Esophagus muscularis mucosa (tissue), 4 donors: ENCODE results near the gene MED26. TPM values are rescaled to one million over a fixed set of nuclear protein-coding genes. Genes with fewer than 3 reads are reported as not detected.
"Not testable (repeated sequence)": the region's sequence is repeated elsewhere in the genome, so short reads cannot be mapped to it uniquely, and the experiment has no call there.

Experiments
- DNase-seq: peaks from one replicate; pipeline ENCODE4 v3.0.0-alpha.2; 2017; ENCODE audit errors: extremely low spot score
- H3K27ac ChIP-seq, 4 donors: fragments of 200-600 bp; sonication (generic); replicated peaks in 1 of 4; 1 replicate in 3 of 4; 2 replicates in 1 of 4; pipeline ENCODE4 v1.5.1; 2016 to 2019; ENCODE audit warnings: mild to moderate bottlenecking in 1 of 4
- H3K27me3 ChIP-seq, 4 donors: fragments of 200-600 bp; sonication (generic); one replicate each; pipeline versions ENCODE4 v1.5.1 to v1.6.0; 2016 to 2019
- H3K36me3 ChIP-seq, 4 donors: fragments of 200-600 bp; sonication (generic); one replicate each; pipeline ENCODE4 v1.5.1; 2016 to 2019
- H3K4me1 ChIP-seq, 4 donors: fragments of 200-600 bp; sonication (generic); one replicate each; pipeline ENCODE4 v1.5.1; 2016 to 2019
- H3K4me3 ChIP-seq, 4 donors: fragments of 200-600 bp; sonication (generic); 1 replicate in 2 of 4; 2 replicates in 2 of 4; pipeline ENCODE4 v1.5.1; 2016 to 2019; ENCODE audit warnings: mild to moderate bottlenecking in 4 of 4, moderate library complexity in 1 of 4
- H3K9me3 ChIP-seq, 4 donors: fragments of 200-600 bp; sonication (generic); 1 replicate in 3 of 4; 2 replicates in 1 of 4; pipeline ENCODE4 v1.5.1; 2016 to 2019
- EP300 ChIP-seq: sonication (generic); formaldehyde crosslinking; IDR thresholded peaks from one replicate; pipeline ENCODE4 v1.6.1; 2017; ENCODE audit warnings: antibody characterized with exemption
- POLR2A ChIP-seq: fragments of 450-650 bp; IDR thresholded peaks from one replicate; pipeline ENCODE4 v1.6.1; 2017; ENCODE audit warnings: antibody characterized with exemption, moderate library complexity, mild to moderate bottlenecking, low read depth
- POLR2AphosphoS5 ChIP-seq, 2 donors: sonication (generic); formaldehyde crosslinking; IDR thresholded peaks; one replicate each; pipeline ENCODE4 v1.6.1; 2017; ENCODE audit warnings: antibody characterized with exemption in 2 of 2
- WGBS: methylation state at CpG from one replicate; pipeline ENCODE4 v1.1.5; 2018; 5-methylcytosine and 5-hydroxymethylcytosine counted together
- intact Hi-C: fragments of 100-400 bp; cut with DNase I; formaldehyde crosslinking; loops from one replicate; pipeline ENCODE4 v1.15.1; 2023
- total RNA-seq, 4 donors: library from RNA; depleted of rRNA; stranded (reverse); fragments of >200 nt; gene quantifications; one replicate each; pipeline versions ENCODE4 v1.1.0 to v1.2.1, GENCODE V29; 2016
- TF ChIP-seq, protein P1 (sequence below), 3 experiments: fragments of 200-600 bp in 2 of 3; fragments of 450-650 bp in 1 of 3; sonication (generic) in 2 of 3; IDR thresholded peaks; one replicate each; pipeline ENCODE4 v1.5.1; 2017 to 2019; ENCODE audit warnings: antibody characterized with exemption in 3 of 3, mild to moderate bottlenecking in 2 of 3, moderate library complexity in 1 of 3

MED26 gene, protein sequence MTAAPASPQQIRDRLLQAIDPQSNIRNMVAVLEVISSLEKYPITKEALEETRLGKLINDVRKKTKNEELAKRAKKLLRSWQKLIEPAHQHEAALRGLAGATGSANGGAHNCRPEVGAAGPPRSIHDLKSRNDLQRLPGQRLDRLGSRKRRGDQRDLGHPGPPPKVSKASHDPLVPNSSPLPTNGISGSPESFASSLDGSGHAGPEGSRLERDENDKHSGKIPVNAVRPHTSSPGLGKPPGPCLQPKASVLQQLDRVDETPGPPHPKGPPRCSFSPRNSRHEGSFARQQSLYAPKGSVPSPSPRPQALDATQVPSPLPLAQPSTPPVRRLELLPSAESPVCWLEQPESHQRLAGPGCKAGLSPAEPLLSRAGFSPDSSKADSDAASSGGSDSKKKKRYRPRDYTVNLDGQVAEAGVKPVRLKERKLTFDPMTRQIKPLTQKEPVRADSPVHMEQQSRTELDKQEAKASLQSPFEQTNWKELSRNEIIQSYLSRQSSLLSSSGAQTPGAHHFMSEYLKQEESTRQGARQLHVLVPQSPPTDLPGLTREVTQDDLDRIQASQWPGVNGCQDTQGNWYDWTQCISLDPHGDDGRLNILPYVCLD
- 10 to 100 TPM in 2 of 4 donors, 1 to 10 TPM in 2; 4.2 to 11.7 (median 8.8) TPM for total RNA-seq

GRCh38 chr19:16628183-16628983 is at the start of gene MED26:
TSS of gene MED26 (minus strand) at chr19:16628204. CDS start at chr19:16627943, 261 bp downstream.
- peak; percentile 98 for DNase-seq
- peak within 1 kb of the TSS; percentile 78 to 99 (median 95) for H3K4me3 ChIP-seq
- WGBS: 5% methylated on average over 11 of the region's 98 CpGs
- H3K27me3 ChIP-seq: no peaks in the 10 kb centered on the region
- H3K36me3 ChIP-seq: peaks cover 8 to 53% (median 33%) of the 10 kb centered on the region in 4 donors
- peaks cover 38 to 56% (median 51%) of the 10 kb centered on the region in 4 donors for H3K4me1 ChIP-seq
- H3K9me3 ChIP-seq: no peaks in the 10 kb centered on the region
- H3K27ac ChIP-seq: peak within 1 kb of the TSS; percentile 89 to 98 (median 97)
- intact Hi-C loops: loop anchor here (5.0 kb wide), 1 partner anchor 56 kb away; the partner anchor contains the start of gene SLC35E1
- TF ChIP-seq EP300: no peak
- peak; percentile 46 for TF ChIP-seq POLR2A
- TF ChIP-seq POLR2AphosphoS5 (IDR thresholded peaks at IDR 0.05): peak; percentile 92 to 94
- TF ChIP-seq, protein P1, sequence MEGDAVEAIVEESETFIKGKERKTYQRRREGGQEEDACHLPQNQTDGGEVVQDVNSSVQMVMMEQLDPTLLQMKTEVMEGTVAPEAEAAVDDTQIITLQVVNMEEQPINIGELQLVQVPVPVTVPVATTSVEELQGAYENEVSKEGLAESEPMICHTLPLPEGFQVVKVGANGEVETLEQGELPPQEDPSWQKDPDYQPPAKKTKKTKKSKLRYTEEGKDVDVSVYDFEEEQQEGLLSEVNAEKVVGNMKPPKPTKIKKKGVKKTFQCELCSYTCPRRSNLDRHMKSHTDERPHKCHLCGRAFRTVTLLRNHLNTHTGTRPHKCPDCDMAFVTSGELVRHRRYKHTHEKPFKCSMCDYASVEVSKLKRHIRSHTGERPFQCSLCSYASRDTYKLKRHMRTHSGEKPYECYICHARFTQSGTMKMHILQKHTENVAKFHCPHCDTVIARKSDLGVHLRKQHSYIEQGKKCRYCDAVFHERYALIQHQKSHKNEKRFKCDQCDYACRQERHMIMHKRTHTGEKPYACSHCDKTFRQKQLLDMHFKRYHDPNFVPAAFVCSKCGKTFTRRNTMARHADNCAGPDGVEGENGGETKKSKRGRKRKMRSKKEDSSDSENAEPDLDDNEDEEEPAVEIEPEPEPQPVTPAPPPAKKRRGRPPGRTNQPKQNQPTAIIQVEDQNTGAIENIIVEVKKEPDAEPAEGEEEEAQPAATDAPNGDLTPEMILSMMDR (IDR thresholded peaks at IDR 0.05): peak in 2 of 3 experiments; percentile 5 to 35

DNA sequence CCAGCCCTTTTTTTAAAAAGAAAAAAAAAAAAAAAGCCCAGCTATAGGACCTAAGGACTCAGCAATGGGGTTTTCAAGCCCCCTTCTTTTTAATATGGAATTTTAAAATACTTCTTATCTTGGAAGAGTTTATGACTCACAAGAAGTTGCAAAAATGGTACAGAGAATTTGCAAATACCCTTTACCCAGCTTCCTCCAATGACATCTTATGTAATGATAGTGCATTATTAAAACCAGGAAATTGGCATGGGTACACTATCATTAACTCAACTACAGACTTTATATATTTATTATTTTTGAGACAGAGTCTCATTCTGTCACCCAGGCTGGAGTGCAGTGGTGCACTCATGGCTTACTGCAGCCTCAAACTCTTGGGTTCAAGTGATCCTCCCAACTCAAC is 49.1 kb upstream of the MED26 start:
- Histone ChIP-seq H3K27me3 (no peaks in the 10 kb centered on the region), H3K9me3 (peaks cover 0 to 14% (median 5%) of the 10 kb centered on the region in 4 donors), H3K4me3 (no peak overlapping the region), H3K4me1 (peaks cover 0 to 2% (median under 1%) of the 10 kb centered on the region in 4 donors), H3K36me3 (peaks cover 17 to 37% (median 25%) of the 10 kb centered on the region in 4 donors), H3K27ac (no peak overlapping the region)
- intact Hi-C loops: no loop called here
- DNase-seq: no peak
- TF ChIP-seq, protein P1 (IDR thresholded peaks at IDR 0.05): no peak
- TF ChIP-seq POLR2AphosphoS5 (IDR thresholded peaks at IDR 0.05) (no peak), EP300 (no peak), POLR2A (no peak)

GRCh38 chr19:16676101-16676798 is 48.2 kb upstream of the MED26 start:
- H3K4me1 ChIP-seq: peaks cover 7 to 9% (median 9%) of the 10 kb centered on the region in 4 donors
- no peak overlapping the region for H3K27ac ChIP-seq
- H3K4me3 ChIP-seq: no peak overlapping the region
- H3K9me3 ChIP-seq: peaks cover 0 to 8% (median 3%) of the 10 kb centered on the region in 4 donors
- peaks cover 11 to 29% (median 17%) of the 10 kb centered on the region in 4 donors for H3K36me3 ChIP-seq
- 92% methylated on average over 15 of the region's 15 CpGs for WGBS
- no peak for TF ChIP-seq POLR2A
- TF ChIP-seq, protein P1 (IDR thresholded peaks at IDR 0.05): no peak
- TF ChIP-seq EP300: no peak
- TF ChIP-seq POLR2AphosphoS5 (IDR thresholded peaks at IDR 0.05): no peak
- no peak for DNase-seq
- intact Hi-C loops: no loop called here
- no peaks in the 10 kb centered on the region for H3K27me3 ChIP-seq

DNA sequence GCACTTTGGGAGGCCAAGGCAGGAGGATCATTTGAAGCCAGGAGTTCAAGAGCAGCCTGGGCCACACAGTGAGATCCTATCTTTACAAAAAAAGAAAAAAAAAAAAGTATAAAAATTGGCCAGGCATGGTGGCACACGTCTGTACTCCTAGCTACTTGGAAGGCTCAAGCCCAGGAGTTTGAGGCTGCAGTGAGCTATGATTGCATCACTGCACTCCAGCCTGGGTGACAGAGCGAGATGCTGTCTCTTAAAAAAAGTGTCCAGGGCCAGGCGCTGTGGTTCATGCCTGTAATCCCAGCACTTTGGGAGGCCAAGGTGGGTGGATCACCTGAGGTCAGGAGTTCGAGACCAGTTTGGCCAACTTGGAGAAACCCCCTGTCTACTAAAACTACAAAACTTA is 45.8 kb upstream of the MED26 start:
- 91% methylated on average over 4 of the region's 4 CpGs for WGBS
- intact Hi-C loops, DNase-seq, H3K9me3 ChIP-seq, H3K4me1 ChIP-seq, H3K27me3 ChIP-seq, H3K4me3 ChIP-seq, H3K27ac ChIP-seq: not testable (repeated sequence)
- H3K36me3 ChIP-seq: peaks cover 0 to 14% (median 4%) of the 10 kb centered on the region in 4 donors
